ENCODE results near the gene MYO18B. TPM values are rescaled to one million over a fixed set of nuclear protein-coding genes. Genes with fewer than 3 reads are reported as not detected.

MYO18B gene
- total and polyA plus RNA-seq, 2 of the 8 experiments (the other 6 are each of a cell fraction or from before 2014, with no cell fraction given), result 0.62 to 0.78 TPM

DNA sequence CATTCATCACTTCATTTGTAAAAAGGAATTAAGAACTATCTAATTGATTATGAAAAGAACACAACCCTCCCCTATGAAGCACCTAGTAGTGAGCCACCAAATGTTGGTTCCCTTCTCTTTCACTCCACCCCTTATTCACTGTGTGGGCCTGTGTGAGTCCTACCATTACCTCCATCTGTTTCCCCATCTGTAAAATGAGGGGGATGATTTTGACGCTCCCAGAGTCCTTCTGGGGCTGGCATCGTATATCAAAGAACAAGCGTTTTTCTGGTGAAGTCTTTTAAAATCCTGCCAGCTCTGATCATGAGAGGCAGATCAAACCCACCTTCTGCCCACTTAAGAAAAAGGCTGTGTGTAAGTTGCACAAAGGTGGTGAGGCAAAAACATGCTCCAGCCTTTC lies 330.6 kb downstream of the MYO18B start:
- no peak overlapping the region for H4K91ac ChIP-seq (replicated peaks; ENCODE audit: insufficient read length, low read length)
- no peak overlapping the region for H3K9ac ChIP-seq (replicated peaks in 1 of 4; ENCODE audit: extremely low read depth in 1 of 4, low read depth in 3 of 4, low read length in 3 of 4)
- H3K9me3 ChIP-seq (ENCODE audit: insufficient read depth in 2 of 2, low read depth in 1 of 2, low read length in 1 of 2), result no peaks in the 10 kb centered on the region
- H4K8ac ChIP-seq (ENCODE audit: extremely low read depth, insufficient read depth, low read length), result no peak overlapping the region
- H2BK5ac ChIP-seq (ENCODE audit: low read depth, low read length), result no peak overlapping the region
- no peak overlapping the region for H3K27ac ChIP-seq (ENCODE audit: low read depth, low read length)
- no peaks in the 10 kb centered on the region for H3K36me3 ChIP-seq (ENCODE audit: control insufficient read depth in 2 of 4, insufficient read depth in 4 of 4, low read length in 3 of 4)
- no peak overlapping the region for H3K18ac ChIP-seq (ENCODE audit: extremely low read depth, low read length)
- no peak overlapping the region for H4K5ac ChIP-seq (ENCODE audit: insufficient read length, low read depth, low read length)
- H3K56ac ChIP-seq (replicated peaks; ENCODE audit: insufficient read length, low read depth, low read length), result no peak overlapping the region
- WGBS, 2 experiments (ENCODE audit: extremely low coverage in 1 of 2, insufficient coverage in 1 of 2, insufficient read length in 1 of 2, insufficient replicate concordance in 2 of 2, low coverage in 1 of 2, low lambda C conversion rate in 2 of 2, missing lambda C conversion rate in 1 of 2), result 93% methylated on average over 3 of the region's 3 CpGs; no CpG with 5 or more reads in 1 of the 2 experiments
- H3K4ac ChIP-seq (replicated peaks; ENCODE audit: insufficient read length, low read depth, low read length), result no peak overlapping the region
- no peaks in the 10 kb centered on the region for H3K79me2 ChIP-seq (ENCODE audit: control insufficient read depth in 1 of 2, insufficient read depth in 2 of 2, low read length in 2 of 2)
- H2BK120ac ChIP-seq (replicated peaks; ENCODE audit: low read depth, low read length), result no peak overlapping the region
- H2AK5ac ChIP-seq (ENCODE audit: low read depth, low read length), result no peak overlapping the region
- FAIRE-seq (no peak), DNase-seq (ENCODE audit: low read depth in 1 of 2, low spot score in 2 of 2) (no peak)
- no peak overlapping the region for H3K4me2 ChIP-seq (ENCODE audit: insufficient read depth in 1 of 2, low read depth in 2 of 2, low read length in 2 of 2)
- H3K4me1 ChIP-seq (replicated peaks in 1 of 4; ENCODE audit: control insufficient read depth in 3 of 4, insufficient read depth in 4 of 4, low read length in 3 of 4), result peaks cover 0 to 11% (median 6%) of the 10 kb centered on the region in 4 experiments; a peak in 3 of 7 replicates
- ChIA-PET CTCF (ENCODE audit: partially characterized antibody) (no interaction called here), POLR2A (ENCODE audit: partially characterized antibody) (no interaction called here)
- H3K14ac ChIP-seq (ENCODE audit: insufficient read length), result no peak overlapping the region
- no peaks in the 10 kb centered on the region for H3K23me2 ChIP-seq (ENCODE audit: low read depth, low read length)
- H3K27me3 ChIP-seq (replicated peaks in 1 of 4; ENCODE audit: control insufficient read depth in 3 of 4, extremely low read depth in 1 of 4, insufficient read depth in 3 of 4, low read length in 3 of 4), result no peaks in the 10 kb centered on the region
- H3K23ac ChIP-seq (ENCODE audit: insufficient read length), result no peak overlapping the region
- H2BK20ac ChIP-seq (ENCODE audit: low read length), result no peak overlapping the region
- no peak overlapping the region for H2AFZ ChIP-seq (ENCODE audit: low read length)
- no peak overlapping the region for H3K4me3 ChIP-seq (ENCODE audit: extremely low read depth in 1 of 4, insufficient read depth in 2 of 4, low read depth in 3 of 4, low read length in 4 of 4)
- H4K20me1 ChIP-seq (replicated peaks in 1 of 2; ENCODE audit: control insufficient read depth in 1 of 2, insufficient read depth in 2 of 2, low read length in 2 of 2), result no peaks in the 10 kb centered on the region
- H2BK15ac ChIP-seq (ENCODE audit: low read length), result no peak overlapping the region
- no peaks in the 10 kb centered on the region for H3K79me1 ChIP-seq (ENCODE audit: low read depth, low read length)
- no peak overlapping the region for H2BK12ac ChIP-seq (ENCODE audit: low read depth, low read length)
- TF ChIP-seq RNF2 (IDR thresholded peaks at IDR 0.05; ENCODE audit: borderline replicate concordance, low read depth, low read length, missing control alignments, poor library complexity, severe bottlenecking), result no peak
- TF ChIP-seq ATF2 (IDR thresholded peaks at IDR 0.05; ENCODE audit: low read length), result no peak
- TF ChIP-seq POU5F1 (IDR thresholded peaks at IDR 0.05; ENCODE audit: low read depth, low read length), result no peak
- TF ChIP-seq GABPA (IDR thresholded peaks at IDR 0.05; ENCODE audit: borderline replicate concordance, insufficient read depth, low read length), result no peak
- TF ChIP-seq, protein P1, sequence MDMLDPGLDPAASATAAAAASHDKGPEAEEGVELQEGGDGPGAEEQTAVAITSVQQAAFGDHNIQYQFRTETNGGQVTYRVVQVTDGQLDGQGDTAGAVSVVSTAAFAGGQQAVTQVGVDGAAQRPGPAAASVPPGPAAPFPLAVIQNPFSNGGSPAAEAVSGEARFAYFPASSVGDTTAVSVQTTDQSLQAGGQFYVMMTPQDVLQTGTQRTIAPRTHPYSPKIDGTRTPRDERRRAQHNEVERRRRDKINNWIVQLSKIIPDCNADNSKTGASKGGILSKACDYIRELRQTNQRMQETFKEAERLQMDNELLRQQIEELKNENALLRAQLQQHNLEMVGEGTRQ (IDR thresholded peaks at IDR 0.05; ENCODE audit: low read length), result no peak
- TF ChIP-seq BRCA1 (IDR thresholded peaks at IDR 0.05; ENCODE audit: low read depth, low read length), result no peak
- TF ChIP-seq MAFK (IDR thresholded peaks at IDR 0.05; ENCODE audit: low read depth, low read length), result no peak
- no peak for TF ChIP-seq CBX8 (IDR thresholded peaks at IDR 0.05; ENCODE audit: borderline replicate concordance, low read depth, low read length)
- no peak for TF ChIP-seq KDM1A (IDR thresholded peaks at IDR 0.05; ENCODE audit: borderline replicate concordance, low read length)
- no peak for TF ChIP-seq CHD1 (IDR thresholded peaks at IDR 0.05; ENCODE audit: low read depth, low read length)
- TF ChIP-seq EZH2 (IDR thresholded peaks at IDR 0.05; ENCODE audit: low read depth, low read length, severe bottlenecking), result no peak
